Nephron progenitor cell (in vitro differentiated cells): Measurements from ENCODE around the gene BEGAIN.

Experiments used
- DNase-seq: peaks from one replicate; pipeline ENCODE4 v3.0.0; 2021
- H3K27ac Mint-ChIP-seq: 2 replicates; pipeline ENCODE4 v1.8.0; 2021; ENCODE audit warnings: mild to moderate bottlenecking, moderate library complexity, mixed read lengths
- H3K27me3 Mint-ChIP-seq: 2 replicates; pipeline ENCODE4 v1.8.0; 2021; ENCODE audit warnings: mild to moderate bottlenecking, low read depth, mixed read lengths; ENCODE audit not compliant: poor library complexity
- H3K36me3 Mint-ChIP-seq: 2 replicates; pipeline ENCODE4 v1.8.0; 2021; ENCODE audit warnings: low read depth, mixed read lengths
- H3K4me1 Mint-ChIP-seq: 2 replicates; pipeline ENCODE4 v1.8.0; 2021; ENCODE audit warnings: mixed read lengths
- H3K4me3 Mint-ChIP-seq: 2 replicates; pipeline ENCODE4 v1.8.0; 2021; ENCODE audit warnings: mild to moderate bottlenecking, moderate library complexity, mixed read lengths
- H3K9me3 Mint-ChIP-seq: 2 replicates; pipeline ENCODE4 v1.8.0; 2021; ENCODE audit warnings: mild to moderate bottlenecking, moderate library complexity, mixed read lengths
- TF ChIP-seq, protein P1 (sequence below): fragments of 200-600 bp; sonication (generic); IDR thresholded peaks from 2 replicates; pipeline ENCODE4 v1.5.0; 2021; ENCODE audit warnings: antibody characterized with exemption

BEGAIN gene

DNA sequence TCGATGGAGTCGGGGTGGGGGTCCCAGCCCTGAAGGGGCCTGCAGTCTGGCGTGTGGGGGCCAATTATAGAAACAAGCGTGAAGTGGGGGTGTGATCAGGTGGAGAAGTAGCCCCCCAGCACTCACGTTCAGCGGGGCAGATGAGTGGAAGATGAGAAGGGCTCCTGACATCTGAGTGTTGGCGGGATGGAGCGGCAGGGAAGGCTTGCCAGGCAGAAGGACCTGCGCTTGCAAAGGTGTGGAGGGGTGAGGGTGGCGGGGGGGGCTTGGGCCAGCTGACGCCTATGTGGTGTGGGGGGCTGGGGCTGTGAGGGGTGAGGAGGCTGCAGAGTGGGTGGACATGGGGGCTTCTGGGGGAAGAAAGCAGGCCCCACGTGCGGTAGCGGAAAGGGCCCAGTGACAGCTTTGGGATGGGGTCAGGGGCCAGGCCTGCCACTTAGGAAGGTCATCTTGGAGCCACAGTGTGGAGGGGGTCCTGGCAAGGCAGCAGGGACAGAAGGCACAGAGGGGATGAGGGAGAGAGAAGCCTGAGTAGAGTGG is 22.2 kb upstream of the BEGAIN start:
- H3K4me3 Mint-ChIP-seq = no peak overlapping the region
- H3K9me3 Mint-ChIP-seq = no peaks in the 10 kb centered on the region
- H3K27ac Mint-ChIP-seq = peak overlapping the region; percentile 53
- H3K4me1 Mint-ChIP-seq = peaks cover 18% of the 10 kb centered on the region
- no peaks in the 10 kb centered on the region for H3K36me3 Mint-ChIP-seq
- no peak for DNase-seq
- H3K27me3 Mint-ChIP-seq = peaks cover 7% of the 10 kb centered on the region
- TF ChIP-seq, protein P1, sequence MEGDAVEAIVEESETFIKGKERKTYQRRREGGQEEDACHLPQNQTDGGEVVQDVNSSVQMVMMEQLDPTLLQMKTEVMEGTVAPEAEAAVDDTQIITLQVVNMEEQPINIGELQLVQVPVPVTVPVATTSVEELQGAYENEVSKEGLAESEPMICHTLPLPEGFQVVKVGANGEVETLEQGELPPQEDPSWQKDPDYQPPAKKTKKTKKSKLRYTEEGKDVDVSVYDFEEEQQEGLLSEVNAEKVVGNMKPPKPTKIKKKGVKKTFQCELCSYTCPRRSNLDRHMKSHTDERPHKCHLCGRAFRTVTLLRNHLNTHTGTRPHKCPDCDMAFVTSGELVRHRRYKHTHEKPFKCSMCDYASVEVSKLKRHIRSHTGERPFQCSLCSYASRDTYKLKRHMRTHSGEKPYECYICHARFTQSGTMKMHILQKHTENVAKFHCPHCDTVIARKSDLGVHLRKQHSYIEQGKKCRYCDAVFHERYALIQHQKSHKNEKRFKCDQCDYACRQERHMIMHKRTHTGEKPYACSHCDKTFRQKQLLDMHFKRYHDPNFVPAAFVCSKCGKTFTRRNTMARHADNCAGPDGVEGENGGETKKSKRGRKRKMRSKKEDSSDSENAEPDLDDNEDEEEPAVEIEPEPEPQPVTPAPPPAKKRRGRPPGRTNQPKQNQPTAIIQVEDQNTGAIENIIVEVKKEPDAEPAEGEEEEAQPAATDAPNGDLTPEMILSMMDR = no peak

DNA sequence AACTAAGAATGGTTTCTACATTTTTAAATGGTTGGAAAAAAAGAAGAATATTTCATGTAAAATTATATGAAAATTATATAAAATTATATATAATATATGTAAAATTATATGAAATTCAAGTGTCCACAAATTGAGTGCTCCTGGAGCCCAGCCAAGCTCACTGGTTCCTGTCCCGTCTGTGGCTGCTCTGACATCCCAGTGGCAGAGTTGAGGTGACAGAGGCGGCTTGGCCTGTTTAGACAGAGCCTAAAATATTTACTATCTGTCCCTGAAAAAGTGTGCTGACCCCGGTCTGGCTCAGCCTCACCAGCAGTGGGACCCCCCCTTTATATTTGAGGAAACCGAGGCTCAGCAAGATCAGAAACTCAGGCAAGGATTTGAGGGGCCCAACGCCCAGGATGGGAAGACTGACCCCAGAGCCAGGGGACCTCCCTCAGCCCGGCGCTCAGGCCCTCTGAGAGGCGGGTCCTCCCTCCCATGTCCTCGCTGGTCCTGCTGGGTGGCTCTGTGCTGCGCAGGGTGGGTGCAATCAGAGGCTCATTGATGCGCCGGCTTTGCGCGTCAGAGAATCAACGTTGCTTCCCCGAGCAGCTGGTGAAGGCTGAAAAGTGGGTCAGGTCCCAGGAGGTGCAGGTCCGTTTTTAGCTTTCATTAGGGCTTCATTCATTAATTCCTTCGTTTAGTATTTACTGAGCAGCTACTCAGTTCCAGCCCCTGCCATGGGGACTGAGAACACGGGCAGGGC is 21.5 kb upstream of the BEGAIN start:
- no peak for DNase-seq
- no peak overlapping the region for H3K4me3 Mint-ChIP-seq
- H3K36me3 Mint-ChIP-seq = no peaks in the 10 kb centered on the region
- H3K9me3 Mint-ChIP-seq = no peaks in the 10 kb centered on the region
- TF ChIP-seq, protein P1 = no peak
- H3K27ac Mint-ChIP-seq = no peak overlapping the region
- H3K4me1 Mint-ChIP-seq = peaks cover 18% of the 10 kb centered on the region
- peaks cover 7% of the 10 kb centered on the region for H3K27me3 Mint-ChIP-seq

DNA sequence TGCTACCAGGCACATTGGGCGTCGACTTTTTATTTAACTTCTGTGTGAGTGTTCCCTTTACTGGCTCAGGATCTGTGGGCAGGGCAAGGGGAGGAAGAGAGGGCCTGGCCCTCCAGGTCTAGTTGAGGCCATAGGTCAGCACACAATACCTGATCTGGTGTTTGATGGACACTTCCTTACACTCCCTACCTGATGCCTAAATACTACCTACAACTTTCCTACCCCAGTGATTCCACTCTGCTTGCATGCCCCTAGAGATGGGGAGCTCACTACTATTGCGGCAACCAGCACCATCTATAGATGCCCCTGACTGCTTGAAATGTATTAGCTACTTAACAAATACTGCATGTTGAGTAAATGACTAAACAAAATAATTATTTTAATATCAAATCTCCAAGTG is 20.8 kb upstream of the BEGAIN start:
- Mint-ChIP-seq H3K27ac (no peak overlapping the region), H3K4me3 (no peak overlapping the region), H3K27me3 (peaks cover 13% of the 10 kb centered on the region), H3K36me3 (no peaks in the 10 kb centered on the region), H3K4me1 (peaks cover 18% of the 10 kb centered on the region), H3K9me3 (no peaks in the 10 kb centered on the region)
- no peak for DNase-seq
- TF ChIP-seq, protein P1 = no peak

DNA sequence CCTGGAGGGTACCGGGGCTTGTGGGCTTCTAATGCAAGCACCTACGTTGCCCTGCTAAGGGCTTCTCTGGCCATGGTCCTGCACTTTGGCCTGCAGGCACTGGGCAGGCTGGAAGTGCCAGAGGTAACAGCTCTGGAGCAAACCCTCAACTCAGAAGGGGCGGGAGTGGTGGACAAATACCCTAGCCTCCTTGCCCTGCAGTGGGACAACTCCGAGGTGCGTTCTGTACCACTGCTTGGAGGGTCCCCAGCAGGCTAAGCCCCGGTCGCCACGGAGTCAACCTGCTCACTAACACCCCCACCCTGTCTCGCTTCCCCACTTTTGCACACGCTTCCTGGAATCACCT is 20.4 kb upstream of the BEGAIN start:
- peaks cover 2% of the 10 kb centered on the region for H3K9me3 Mint-ChIP-seq
- no peak overlapping the region for H3K4me3 Mint-ChIP-seq
- no peaks in the 10 kb centered on the region for H3K36me3 Mint-ChIP-seq
- H3K27me3 Mint-ChIP-seq = peaks cover 16% of the 10 kb centered on the region
- H3K27ac Mint-ChIP-seq = no peak overlapping the region
- peaks cover 18% of the 10 kb centered on the region for H3K4me1 Mint-ChIP-seq
- TF ChIP-seq, protein P1 = no peak
- no peak for DNase-seq

DNA sequence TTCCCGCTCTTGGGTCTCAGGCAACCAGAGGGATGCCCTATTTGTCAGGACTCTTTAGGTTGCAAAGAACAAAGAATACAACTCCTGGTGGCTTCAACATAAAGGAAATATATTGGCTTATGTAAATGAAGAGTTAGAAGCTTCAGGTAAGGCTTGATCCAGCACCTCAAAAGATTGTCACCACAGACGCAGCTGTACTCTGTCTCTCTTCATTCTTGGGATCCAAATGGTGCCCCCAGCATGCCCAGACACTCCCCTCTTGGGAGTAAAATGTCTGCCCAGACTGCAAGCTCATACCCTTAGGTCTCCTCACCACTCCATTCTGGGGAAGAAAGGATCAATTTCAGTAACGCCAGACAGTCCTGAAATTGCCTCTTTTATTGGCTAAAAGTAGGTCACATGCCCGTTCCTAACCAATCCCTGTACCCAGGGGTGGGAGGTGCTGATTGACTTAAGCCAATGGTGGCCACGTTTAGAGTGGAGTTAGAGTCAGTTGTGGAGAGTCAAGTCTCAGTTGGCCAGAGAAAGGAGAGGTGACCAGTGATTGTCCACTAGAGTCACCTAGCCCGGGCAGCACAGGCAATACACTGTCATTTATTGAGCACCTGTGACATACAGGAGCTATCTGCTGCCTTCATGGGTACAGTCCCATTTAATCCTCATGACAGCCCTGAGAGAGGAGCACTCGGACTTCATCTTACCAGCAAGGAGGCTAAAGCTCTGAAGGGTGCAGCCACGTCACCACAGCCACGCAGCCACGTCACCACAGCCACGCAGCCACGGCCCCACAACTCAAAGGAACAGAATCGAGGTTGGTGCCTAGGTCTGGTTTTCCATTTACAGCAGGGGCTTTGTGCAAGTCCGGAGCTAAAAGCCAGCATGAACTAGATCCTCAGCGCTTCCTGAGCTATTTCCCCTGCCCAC is 19.7 kb upstream of the BEGAIN start:
- H3K27ac Mint-ChIP-seq = no peak overlapping the region
- peaks cover 3% of the 10 kb centered on the region for H3K36me3 Mint-ChIP-seq
- H3K4me3 Mint-ChIP-seq = no peak overlapping the region
- TF ChIP-seq, protein P1 = no peak
- no peak for DNase-seq
- H3K27me3 Mint-ChIP-seq = peaks cover 15% of the 10 kb centered on the region
- H3K9me3 Mint-ChIP-seq = peaks cover 8% of the 10 kb centered on the region
- peaks cover 14% of the 10 kb centered on the region for H3K4me1 Mint-ChIP-seq
